ENCODE data around the gene LGSN.

- TF ChIP-seq RAD21 (IDR thresholded peaks at IDR 0.05) (peak; percentile 76 to 77), CTCF (IDR thresholded peaks at IDR 0.05; ENCODE audit: low read depth, low read length, missing input control) (peak; percentile 35), JUND (IDR thresholded peaks at IDR 0.05) (no peak), RXRA (IDR thresholded peaks at IDR 0.05) (no peak), GABPA (IDR thresholded peaks at IDR 0.05 in 1 of 2, conservative IDR thresholded peaks at IDR 0.05 in 1 of 2) (no peak), TAF1 (conservative IDR thresholded peaks at IDR 0.05) (no peak)
- TF ChIP-seq, protein P1, sequence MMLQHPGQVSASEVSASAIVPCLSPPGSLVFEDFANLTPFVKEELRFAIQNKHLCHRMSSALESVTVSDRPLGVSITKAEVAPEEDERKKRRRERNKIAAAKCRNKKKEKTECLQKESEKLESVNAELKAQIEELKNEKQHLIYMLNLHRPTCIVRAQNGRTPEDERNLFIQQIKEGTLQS (IDR thresholded peaks at IDR 0.05), result no peak
- TF ChIP-seq, protein P2, sequence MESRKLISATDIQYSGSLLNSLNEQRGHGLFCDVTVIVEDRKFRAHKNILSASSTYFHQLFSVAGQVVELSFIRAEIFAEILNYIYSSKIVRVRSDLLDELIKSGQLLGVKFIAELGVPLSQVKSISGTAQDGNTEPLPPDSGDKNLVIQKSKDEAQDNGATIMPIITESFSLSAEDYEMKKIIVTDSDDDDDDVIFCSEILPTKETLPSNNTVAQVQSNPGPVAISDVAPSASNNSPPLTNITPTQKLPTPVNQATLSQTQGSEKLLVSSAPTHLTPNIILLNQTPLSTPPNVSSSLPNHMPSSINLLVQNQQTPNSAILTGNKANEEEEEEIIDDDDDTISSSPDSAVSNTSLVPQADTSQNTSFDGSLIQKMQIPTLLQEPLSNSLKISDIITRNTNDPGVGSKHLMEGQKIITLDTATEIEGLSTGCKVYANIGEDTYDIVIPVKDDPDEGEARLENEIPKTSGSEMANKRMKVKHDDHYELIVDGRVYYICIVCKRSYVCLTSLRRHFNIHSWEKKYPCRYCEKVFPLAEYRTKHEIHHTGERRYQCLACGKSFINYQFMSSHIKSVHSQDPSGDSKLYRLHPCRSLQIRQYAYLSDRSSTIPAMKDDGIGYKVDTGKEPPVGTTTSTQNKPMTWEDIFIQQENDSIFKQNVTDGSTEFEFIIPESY (IDR thresholded peaks at IDR 0.05), result no peak
- TF ChIP-seq, protein P3, sequence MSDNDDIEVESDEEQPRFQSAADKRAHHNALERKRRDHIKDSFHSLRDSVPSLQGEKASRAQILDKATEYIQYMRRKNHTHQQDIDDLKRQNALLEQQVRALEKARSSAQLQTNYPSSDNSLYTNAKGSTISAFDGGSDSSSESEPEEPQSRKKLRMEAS (IDR thresholded peaks at IDR 0.05), result no peak
Measured at GRCh38 chr6:63272397-63272796, 47.4 kb downstream of the LGSN start.
